GM21423 (cell line): ENCODE results near the gene CARF.

ENCODE experiments used
- ATAC-seq: cut with Tn5 transposase; IDR thresholded peaks from one replicate; pipeline ENCODE4 v1.9.1; 2021; ENCODE audit warnings: mild to moderate bottlenecking, moderate library complexity; ENCODE audit not compliant: unreplicated experiment

The CARF gene

DNA sequence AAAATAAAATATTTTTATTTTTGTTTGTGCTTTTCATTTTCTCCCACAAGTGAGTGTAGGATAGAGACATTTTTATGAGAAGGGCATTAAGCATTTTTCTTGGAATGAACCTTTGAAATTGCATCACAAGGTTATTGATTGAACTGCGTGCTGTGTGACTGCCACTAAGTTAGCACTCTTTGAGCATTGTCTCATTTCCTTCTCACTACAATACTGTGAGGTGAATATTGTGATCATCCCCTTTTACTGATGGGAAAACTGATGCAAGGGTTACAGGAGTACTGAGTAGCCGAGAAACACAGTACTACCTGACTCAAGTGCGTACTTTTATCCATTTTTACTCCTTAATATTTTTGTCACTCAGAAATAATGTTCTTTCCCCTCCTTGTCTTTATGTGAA, 104.6 kb downstream of the CARF start:
- ATAC-seq: no peak

DNA sequence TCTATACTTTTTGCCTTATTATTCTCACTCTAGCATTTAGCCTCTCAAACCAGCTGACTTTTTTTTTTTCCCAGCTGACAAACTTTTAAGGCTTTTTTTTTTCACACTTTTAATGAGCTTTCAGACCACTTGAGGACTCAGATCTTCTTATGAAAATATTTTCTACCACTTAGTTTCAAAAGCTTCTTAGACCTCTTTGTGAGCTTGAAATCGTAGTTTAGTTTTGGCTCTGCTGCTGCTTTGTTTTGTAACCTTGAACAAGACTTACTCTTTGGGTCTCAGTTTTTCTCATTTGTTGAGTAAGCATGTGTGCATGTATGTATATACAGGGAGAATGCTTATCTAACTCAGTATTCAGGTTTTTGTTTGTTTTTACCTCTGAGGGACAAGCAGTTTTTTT, 106.1 kb downstream of the CARF start:
- no peak for ATAC-seq

DNA sequence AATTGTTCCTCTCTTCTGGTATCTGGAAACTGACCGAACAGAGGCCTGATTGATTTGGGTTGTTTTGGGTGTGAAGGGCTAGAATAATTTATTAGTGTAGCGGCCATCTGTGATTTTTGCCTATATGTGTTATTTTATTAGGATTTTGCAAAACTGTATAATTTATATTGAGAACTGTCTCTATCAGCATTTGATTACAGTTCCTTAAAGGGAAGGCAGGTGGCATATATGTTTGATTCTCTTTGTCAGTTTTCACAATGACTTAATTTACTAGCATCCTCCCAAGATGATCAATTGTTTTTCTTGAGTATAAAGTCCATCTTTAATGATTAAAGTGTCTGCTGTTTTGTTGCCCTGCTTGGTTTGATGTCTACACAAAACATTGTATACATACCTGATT, 107.1 kb downstream of the CARF start:
- no peak for ATAC-seq

DNA sequence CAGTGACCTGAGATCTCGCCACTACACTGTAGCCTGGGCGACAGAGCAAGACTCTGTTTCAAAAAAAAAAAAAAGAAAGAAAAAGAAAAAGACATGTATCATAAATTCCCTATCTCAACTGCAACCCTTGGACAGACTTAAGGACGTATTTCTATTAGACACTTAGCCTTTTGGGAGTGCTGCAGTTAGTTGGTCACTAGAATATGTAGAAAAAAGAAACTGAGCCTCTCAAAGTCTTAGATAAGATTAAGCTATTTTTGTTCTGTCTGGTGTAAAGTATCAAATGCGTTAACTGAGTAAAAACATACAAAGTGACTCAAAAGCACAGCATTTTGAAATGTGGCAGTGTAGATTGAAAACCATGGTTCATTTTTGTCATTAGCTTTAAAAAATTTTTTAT, 109.9 kb downstream of the CARF start:
- no peak for ATAC-seq

DNA sequence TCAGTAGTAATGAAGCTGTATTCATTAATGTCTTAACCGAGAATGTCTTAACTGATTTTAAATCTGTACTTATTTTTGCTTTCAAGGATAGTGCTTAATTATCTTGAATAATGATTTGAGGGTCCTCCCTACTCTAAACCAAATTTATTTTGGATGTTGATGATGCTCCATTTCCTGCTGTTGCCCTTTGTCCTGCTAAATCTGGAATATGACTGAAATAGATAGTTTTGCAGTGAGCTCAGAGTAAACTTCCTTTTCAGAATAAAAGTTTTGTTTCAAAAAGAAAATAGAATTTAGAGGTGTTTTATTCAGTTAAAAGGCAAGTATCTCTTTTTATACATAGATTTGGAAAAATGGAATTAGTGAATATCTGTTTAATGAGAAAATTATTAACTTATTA, 110.7 kb downstream of the CARF start:
- ATAC-seq: no peak

DNA sequence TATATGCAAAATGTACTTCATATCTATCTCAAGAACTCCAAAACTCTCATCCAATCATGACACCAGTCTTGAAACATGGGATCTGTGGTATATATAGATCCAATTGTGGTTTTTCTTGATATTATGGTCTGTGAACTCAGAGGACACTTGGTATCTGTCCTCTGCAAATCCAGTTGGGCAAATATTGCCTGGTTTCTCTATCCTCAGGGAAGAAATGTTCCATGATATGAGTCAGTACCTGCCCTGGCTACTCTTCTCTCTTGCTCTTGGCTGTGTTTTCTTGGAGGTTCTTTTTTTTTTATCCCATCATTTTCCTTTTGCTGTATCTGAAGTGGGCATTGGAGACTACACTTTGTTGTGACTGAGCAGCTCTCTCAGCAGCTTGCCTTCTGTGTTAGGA, 113.5 kb downstream of the CARF start:
- no peak for ATAC-seq

DNA sequence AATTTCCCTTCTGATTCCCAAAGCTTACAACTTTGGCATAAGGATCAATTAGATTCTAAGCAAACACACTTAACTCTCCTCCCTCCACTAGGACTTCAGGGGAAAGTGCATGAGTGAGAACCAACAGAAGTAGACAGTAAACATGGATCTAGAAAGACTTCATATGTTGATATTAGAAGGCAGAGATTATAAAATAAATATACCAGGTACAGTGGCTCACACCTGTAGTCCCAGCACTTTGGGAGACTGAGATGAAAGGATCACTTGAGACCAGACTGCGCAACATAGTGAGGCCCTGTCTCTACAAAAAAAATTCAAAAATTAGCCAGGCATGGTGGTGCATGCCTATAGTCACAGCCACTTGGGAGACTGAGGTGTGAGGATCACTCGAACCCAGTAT, 118.5 kb downstream of the CARF start:
- ATAC-seq: no peak

DNA sequence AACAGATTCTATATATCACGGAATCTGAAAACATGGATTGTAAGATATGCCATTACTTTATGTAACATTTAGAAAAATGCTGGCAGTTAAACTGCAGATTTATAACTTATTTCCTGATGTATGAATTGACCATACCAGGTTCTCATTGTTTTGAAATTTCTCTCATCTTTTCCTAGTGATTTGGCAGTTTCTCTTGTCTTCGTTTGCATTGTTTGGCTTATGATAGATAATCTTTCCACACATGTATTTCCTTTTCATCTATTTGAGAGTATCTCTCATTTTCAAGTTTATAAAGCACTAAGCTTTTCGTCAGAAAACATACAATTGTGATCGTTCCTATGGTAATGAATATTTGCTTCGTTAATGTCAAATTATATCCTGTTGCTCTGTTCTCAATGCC, 118.9 kb downstream of the CARF start:
- no peak for ATAC-seq

DNA sequence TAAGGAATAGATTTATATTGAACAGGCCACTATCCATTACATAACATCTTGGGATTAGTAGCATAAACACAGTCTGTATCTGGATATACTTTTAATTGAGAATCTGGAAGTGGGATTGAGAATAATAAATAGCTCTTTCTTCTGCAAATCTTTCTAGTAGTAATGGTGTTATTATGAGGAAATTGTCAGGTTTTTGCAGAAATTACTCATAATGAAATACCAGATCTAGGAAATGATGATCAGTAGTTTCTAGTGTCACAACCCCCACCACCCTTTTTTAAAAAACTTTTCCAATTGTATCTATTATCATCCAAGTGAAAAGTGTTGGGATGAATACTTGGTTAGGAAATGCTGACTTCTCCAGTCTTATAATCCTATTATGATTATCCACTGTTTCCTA, 121.3 kb downstream of the CARF start:
- ATAC-seq: no peak

DNA sequence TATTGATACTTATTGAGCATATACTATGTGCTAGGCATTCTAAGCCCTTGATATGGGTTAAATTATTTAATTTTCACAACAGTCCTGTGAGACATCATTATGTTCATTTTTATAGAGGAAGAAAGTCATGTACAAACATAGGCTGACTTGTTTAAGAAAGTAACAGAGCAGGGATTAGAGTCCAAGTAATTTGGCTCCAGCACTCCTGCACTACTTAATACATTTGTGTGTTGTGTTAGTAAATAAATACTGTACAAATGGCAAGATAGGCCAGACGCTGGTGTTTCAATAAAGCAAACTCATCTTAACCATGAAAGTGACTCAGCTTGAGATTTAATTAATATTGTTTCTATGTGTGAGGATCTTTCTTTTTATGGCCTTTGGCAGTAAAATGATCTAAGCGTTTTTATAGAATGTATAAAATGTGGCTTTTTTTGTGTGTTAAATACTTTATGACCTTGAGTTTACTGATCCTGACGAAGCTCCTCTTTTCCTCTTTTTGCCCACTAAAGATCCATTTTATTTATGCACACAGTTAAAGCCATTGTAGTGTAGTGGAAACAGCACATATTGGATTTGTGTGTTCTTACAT, 123.9 kb downstream of the CARF start:
- ATAC-seq: no peak
